C4-2B (cell line): ENCODE data around the gene RAB26.
A peak's percentile ranks its signal among the peaks of the same experiment; 100 is the strongest.
"Not testable (repeated sequence)": the region's sequence is repeated elsewhere in the genome, so short reads cannot be mapped to it uniquely, and the experiment has no call there.

Source experiments
- H3K27ac ChIP-seq: fragments of 450-650 bp; 2 replicates; pipeline ENCODE4 v1.5.1; 2017
- ZFX ChIP-seq: fragments of 450-650 bp; IDR thresholded peaks from 2 replicates; pipeline ENCODE4 v1.6.1; 2017
- TF ChIP-seq, protein P1 (sequence below): fragments of 450-650 bp; conservative IDR thresholded peaks from 2 replicates; pipeline ENCODE4 v1.5.1; 2017; ENCODE audit warnings: mild to moderate bottlenecking

Gene RAB26

DNA sequence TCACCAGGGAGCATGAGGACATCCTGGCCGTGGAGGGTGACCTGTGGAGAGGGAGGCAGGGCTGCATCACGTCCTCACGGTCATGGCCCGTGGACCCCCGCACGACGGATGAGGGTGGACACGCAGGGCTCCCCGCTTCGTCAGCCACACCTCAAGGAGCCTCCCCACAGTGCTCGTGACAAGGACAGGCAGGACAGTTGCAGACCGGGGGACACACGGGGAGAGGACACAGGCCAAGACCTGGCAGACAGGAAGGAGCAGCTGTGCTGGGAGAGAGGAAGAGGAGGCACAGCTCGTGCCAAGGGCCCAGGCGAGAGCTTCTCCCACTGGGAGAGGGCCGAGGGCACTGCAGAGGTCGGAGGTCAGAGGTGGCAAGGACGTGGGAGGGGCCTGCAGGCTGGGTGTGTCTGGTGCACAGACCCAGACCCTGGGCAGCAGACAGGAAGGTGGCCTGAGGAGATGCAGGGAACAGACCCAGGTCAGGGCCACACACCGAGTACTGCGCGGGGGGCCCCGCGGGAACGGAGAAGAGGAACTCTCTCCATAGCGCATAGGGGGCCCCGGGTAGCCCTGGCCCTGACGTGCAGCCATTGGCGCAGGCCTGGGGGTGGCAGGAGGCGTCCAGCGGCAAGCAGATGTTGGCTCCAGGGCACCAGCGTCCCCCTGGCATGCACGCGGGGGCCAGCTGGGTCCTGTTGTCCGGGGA is 33.4 kb upstream of the RAB26 start:
- not testable (repeated sequence) for H3K27ac ChIP-seq

DNA sequence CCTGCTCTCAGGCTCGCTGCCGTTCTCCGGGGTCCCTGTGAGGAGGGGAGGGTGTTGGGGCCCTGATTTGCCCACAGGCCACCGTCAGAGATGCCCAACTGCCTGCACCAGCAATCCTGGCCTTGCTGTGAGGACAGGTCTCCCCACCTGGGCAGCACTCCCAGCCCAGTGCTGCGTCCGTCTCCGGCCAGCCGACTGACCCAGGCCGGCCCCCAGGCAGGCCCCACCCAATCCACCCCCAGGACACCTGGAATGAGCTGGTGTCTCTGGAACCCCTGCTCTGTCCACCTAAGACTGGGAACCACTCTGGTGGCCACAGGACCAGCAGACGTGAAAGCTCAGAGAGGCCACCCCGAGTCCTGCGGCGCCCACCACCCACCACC is 32.8 kb upstream of the RAB26 start:
- H3K27ac ChIP-seq: no peak overlapping the region
- TF ChIP-seq, protein P1, sequence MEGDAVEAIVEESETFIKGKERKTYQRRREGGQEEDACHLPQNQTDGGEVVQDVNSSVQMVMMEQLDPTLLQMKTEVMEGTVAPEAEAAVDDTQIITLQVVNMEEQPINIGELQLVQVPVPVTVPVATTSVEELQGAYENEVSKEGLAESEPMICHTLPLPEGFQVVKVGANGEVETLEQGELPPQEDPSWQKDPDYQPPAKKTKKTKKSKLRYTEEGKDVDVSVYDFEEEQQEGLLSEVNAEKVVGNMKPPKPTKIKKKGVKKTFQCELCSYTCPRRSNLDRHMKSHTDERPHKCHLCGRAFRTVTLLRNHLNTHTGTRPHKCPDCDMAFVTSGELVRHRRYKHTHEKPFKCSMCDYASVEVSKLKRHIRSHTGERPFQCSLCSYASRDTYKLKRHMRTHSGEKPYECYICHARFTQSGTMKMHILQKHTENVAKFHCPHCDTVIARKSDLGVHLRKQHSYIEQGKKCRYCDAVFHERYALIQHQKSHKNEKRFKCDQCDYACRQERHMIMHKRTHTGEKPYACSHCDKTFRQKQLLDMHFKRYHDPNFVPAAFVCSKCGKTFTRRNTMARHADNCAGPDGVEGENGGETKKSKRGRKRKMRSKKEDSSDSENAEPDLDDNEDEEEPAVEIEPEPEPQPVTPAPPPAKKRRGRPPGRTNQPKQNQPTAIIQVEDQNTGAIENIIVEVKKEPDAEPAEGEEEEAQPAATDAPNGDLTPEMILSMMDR: no peak
- TF ChIP-seq ZFX: no peak

DNA sequence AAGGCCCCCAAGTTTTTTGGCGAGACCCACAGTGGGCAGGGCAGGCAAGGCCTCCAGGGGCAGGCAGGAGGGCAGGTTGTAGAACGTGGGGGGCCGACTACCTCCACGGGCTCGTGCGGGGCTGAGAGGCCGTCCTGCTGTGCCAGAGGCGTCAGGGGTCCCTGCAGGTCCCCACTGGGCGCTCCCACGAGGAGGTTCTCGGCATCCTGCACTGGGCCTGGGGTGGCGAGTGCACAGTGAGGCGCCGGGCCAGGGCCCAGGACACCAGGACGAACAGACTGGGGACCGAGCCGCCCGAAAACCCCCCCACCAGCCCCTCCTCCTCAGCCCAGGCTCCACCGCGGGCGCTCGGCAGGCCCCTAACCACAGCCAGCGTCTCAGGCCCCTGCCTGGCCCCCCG is 32.0 kb upstream of the RAB26 start:
- not testable (repeated sequence) for H3K27ac ChIP-seq

DNA sequence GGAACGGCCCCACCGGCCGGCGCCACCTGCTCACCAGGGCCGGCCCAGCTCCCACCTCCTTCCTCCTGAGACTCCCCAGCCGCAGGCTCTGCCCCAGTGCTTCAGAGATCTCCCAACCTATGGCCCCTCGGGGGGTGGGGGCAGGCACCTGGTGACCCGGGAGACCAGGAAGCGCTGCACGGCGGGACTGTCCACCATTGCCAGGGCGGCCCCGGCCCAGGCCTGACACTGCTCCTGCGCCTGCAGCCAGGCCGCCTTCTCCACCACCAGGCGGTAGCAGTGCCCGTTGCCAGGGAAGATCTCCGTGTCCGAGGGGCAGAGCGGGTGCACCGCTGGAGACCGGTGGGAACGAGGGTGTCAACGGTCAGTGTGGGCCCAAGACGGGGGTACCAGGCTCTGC is 31.1 kb upstream of the RAB26 start:
- not testable (repeated sequence) for H3K27ac ChIP-seq

DNA sequence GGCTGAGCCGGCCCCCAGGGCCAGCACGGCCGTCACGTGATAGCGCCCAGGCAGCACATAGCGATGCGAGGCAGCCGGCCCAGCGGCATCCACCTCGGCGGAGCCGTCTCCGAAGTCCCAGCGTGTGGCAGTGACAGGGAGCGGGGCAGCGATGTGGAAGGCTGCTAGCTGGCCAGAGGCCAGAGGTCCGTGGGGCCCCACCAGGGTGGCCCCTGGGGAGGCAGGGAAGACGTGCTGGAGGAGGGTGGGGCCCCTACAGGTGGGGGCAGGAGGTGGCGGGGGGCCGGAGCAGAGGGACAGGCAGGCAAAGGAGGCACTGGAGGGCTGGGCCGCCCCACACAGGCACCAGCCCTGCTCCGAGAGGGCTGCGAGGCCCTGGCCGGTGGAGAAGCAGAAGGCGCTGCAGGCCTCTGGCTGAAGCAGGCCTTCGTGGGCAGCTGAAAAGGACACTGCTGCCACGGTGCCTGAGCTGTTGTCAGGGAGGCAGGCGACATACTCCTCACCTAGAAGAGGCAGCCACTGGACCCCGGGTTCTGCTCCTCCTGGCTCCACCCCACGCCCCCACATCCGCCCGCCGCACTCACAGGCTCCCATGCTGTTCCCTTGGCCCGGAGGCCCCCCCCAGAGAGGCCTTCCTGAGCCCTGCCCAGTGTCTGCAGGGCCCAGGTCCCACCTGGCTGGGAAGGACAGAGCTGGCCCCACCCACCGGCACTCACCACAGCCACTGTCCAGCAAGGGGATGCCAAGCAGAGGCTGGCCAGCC is 30.3 kb upstream of the RAB26 start:
- H3K27ac ChIP-seq: not testable (repeated sequence)

DNA sequence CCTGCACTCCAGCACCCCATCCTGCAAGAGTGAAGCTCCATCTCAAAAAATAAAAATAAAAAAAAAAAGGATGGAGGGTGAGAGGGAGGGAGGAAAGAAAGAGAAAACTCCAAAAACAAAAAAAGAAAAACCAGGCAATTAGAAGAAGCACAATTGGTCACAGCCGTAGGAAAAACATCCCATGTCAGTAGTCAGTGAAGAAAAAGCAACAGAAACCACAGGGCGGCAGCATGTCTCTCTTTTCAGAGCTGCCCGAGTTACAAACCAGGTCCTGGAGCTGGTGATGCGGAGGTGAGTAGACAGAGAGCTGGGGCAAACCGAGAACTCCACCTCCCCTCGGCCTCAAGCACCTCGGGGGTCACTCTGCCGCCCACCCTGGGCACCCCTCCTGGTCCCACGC is 27.1 kb upstream of the RAB26 start:
- H3K27ac ChIP-seq: not testable (repeated sequence)

DNA sequence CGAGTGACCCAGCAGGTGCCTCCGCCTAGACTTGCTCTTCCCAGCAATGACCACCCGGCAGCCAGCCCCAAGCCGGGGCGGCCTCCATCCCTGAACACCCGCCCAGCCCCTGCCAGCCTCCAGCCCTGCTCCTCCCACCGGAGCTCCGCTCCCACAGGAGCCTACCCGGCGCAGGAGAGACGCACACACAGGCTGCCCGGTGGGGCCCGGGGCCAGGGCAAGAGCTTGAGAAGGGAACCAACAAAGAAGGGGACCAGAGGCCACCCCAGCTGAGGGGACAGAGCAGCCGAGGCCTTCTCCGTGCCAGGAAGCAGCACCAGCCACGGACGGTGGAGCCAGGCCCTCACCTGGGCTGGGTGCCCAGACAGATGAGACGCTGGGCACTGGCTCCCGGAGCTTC is 26.6 kb upstream of the RAB26 start:
- peak overlapping the region; percentile 1; the same call in 1 of the 2 replicates for H3K27ac ChIP-seq
- TF ChIP-seq, protein P1: no peak
- no peak for TF ChIP-seq ZFX

DNA sequence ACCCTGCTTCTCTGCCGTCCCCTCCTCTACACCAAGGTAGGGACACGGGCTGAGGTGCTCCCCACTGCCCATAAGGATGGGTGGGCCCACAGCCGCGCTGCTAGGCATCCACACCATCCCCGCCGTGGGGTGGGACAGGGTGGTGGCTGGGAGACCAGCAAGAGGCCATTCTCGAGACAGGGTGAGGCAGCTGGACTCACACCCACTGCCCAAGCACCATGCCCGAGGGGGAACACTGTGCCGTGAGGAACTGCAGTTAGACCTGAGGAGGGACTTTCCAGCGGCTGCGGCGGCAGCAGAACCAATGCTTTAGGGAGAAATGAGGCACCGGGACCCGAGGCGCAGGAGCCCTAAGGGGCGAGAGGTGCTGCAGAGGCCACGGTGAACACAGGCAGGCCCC is 26.0 kb upstream of the RAB26 start:
- H3K27ac ChIP-seq: peak overlapping the region; percentile 1; the same call in 1 of the 2 replicates
- no peak for TF ChIP-seq ZFX
- TF ChIP-seq, protein P1: no peak

DNA sequence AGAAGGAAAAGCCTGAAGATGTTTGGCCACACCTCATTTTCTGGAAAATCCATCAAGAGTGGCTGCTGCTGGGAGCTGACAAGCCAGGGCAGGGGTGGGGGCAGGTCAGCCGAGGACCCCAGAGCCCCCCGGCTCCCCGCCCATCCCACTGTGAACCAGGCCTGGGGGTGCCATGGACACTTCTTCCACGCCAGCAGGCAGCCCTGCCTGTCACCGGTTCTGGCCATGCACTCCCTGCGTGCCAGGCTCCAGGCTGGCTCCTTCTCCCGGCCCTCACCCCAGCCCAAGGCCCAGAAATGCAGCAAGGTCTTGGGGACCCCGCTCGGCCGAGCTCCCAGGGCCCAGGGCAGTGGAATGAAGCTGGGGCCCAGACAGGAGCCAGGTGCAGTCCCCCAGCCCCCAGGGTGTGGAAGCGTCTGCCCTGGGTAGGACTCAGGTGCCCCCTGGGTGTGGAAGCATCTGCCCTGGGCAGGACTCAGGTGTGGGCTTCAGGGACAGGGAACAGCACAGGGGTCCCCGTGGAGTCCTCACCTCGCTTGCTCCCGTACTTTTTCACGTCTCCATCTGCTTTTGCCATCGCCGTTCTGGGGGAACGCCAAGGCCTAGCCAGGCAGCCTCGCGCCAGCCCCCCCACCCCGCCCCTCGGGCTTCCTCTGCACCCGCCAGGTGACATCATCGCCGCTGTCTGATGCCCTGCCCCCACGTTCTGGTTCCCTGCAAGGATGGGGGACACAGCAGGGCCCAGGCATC is 25.3 kb upstream of the RAB26 start:
- H3K27ac ChIP-seq: not testable (repeated sequence)

DNA sequence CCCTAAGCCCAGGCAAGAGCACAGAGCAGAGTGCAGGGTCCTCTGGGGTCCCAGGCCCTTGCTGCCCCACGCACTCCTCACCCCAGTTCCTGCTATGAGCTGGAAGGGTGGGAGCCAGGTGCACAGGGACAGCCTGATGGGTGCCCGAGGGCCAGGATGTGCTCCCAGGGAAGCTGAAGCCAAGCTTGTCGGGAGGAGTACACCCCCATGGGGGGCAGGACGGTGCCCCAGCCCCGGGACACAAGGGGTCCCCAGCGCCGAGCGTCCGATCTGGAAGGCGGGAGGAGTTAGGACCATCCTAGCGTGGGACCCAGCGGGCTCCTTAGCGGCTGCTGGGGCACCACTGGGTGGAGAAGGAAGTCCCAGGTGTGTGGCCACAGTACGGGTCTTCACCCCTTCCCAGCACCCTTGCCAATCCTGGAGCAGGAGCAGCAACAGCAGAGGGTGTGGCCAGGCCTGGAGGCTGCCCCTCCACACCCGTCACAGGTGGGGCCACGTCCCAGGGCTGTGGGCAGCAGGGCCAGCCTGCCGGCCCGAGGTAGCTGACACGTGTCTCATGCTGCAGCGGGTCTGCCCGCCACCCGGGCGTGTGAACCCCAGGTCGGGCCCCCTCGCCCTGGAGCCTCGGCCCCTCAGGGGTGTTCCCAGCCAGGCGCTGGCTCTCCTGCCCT is 24.6 kb upstream of the RAB26 start:
- H3K27ac ChIP-seq: peak overlapping the region; percentile 80

DNA sequence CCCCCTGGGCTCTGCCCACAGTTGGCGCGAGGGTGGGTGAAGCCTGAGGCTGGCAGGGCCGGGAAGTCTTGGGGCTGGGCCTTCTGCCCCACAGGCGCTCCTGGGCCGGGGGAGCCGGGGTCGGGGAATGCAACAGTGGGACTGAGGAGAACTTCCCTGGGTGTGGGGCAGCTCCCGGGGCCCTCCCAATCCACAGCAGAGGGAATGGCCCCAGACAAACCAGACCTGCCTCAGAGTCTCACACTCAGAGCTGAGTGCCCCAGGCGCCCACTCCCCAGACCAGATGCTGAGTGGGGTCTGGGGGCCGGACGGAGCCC is 24.1 kb upstream of the RAB26 start:
- peak overlapping the region; percentile 80 for H3K27ac ChIP-seq

DNA sequence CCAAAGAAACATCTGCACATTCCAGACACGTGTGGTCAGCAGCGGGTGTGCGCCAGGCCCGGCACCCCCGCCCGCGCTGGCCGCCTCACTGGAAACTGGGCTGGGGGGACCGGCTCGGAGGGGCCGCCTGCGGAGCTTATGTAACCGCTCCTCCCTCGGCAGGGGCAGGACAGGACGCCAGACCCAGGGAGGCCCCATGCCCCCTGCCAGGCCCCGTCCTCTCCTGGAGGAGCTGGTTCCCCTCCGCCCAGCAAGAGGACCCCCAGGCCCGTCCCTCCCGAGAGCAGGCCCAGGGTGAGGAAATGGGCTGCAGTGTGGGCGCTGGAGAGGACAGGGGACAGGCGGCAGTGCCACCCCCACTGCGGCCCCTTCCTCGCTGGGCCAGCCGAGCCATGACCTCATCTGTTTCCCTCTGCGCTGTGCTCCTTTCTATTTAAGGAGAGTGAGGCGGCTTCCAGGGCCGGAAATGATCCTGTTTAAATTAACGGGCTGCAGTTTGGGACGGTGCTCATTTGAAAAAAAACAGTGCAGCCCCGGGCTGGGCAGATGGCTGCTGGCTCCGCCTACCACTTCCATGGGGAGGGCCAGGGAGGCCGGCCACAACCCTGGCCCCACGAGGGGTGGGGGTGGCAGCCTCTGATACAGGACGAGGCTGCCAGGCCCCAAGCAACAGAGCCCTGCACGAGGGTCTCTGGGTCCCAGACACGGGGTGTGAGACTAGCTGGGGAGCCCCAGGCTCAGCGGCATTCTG is 23.6 kb upstream of the RAB26 start:
- peak overlapping the region; percentile 80 for H3K27ac ChIP-seq

DNA sequence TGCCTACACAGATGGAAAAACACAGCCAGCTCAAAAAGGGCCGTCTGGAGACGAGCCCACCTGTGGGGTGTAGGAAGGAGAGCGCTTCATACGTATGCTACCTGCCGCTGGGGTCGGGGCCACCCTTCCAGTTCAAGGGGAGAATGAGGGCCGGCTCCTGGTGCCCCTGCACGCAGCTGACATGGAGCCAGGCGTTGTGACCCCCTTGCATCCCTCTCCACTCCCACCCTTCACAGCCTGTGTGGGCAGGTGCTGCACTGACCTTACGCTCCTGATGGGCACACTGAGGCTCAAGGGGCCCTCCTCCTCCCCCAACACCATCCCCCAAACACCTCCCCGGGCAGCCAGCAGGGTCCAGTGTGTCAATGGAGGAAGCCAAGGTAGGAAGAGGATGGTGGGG is 22.8 kb upstream of the RAB26 start:
- H3K27ac ChIP-seq: peak overlapping the region; percentile 80

DNA sequence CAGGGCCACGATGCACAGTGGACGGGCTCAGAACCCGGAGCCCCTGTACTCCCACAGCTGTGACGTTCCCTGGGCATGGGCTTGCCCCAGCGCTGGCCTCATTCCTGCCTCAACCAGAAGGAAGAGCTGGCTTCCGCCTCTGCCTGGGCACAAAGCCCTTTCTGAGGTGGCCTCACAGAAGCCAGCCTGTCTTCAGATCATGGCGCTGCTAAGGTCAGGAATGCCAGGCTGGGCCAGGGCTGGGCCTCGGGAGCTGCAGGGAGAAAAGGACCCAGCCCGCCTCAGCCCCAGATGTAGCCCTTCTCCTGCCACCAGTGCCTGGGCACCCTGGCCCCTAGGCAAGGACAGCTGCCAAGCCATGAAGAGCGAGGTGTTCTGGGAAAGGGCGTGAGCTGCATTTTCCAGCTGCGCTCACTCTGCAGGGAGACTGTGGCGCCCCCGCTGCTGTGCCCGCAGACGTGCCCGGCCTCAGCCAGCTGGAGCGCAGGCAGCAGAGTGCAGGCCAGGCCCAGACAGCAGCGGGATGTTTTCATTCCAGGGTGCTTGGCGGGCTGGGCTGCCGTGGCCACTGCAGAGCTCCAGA is 22.2 kb upstream of the RAB26 start:
- H3K27ac ChIP-seq: peak overlapping the region; percentile 80

DNA sequence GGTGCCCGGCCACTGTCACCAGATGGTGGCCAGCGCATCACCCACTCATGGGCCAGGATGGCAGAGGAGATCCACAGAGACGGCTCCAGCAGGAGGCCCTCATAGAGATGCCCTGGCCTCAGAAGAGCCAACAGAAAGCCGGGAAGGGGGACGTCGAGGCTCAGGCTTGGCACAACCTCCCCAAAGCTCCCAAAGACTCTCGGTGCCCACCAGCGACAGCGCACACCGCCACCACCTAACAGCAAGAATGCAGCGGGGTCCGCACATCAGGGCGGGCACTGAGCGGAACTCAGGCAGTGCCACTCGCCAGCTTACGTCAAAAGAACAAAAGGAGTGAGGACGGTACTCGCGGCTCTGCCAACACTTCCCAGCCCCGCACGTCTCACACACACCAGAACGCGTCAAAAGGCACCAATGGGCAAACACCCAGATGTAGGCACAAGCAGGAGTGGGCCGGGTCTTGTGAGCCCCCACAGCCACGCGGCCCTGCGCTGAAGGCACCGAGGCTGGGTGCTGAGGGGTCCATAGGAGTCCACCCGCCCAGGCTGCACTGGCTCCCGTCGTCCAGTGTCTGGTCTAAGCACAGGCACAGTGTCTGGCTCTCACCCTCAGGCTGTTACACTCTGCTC is 21.4 kb upstream of the RAB26 start:
- H3K27ac ChIP-seq: peak overlapping the region; percentile 80
